Measurements from ENCODE around the gene ZBTB3. TPM values are rescaled to one million over a fixed set of nuclear protein-coding genes. Genes with fewer than 3 reads are reported as not detected.

The ZBTB3 gene
- total and polyA plus RNA-seq, 2 of the 13 experiments (the other 11 are each of a cell fraction or from before 2014, with no cell fraction given): 3.4 to 5.2 TPM

DNA sequence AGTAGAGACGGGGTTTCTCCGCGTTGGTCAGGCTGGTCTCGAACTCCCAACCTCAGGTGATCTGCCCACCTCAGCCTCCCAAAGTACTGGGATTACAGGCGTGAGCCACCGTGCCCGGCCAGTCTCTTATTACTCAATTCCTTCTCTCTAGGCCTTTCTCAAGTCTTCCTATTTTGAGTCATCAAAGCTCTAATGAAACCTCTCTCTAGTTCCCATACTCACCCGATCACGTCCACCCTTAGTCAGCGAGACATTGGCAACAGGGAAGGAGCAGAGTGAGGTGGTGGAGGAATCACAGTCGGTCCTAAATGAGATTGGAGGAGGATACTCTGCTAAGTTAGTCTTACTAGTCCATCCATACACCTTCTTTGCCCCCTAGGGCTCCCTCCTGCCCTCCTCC lies 51.7 kb downstream of the ZBTB3 start:
- H2AFZ ChIP-seq (ENCODE audit: low read length): no peak overlapping the region
- ATAC-seq (no peak), FAIRE-seq (no peak), DNase-seq (ENCODE audit: low spot score) (no peak)
- H3K4me3 ChIP-seq (replicated peaks in 1 of 3; ENCODE audit: insufficient read depth in 1 of 3, low read depth in 2 of 3, low read length in 3 of 3): no peak overlapping the region
- in situ Hi-C loops (cut with HindIII; ENCODE audit: extremely low pct_ligation_motif_present, low pct_unique_long_range_greater_than_20kb): loop anchor here (10.0 kb wide), 1 partner anchor 307 kb away; no protein-coding TSS in a partner anchor
- H3K9me3 ChIP-seq (ENCODE audit: low read length): no peaks in the 10 kb centered on the region
- H3K4me1 ChIP-seq (ENCODE audit: insufficient read depth, low read length): peaks cover 18% of the 10 kb centered on the region
- no peak overlapping the region for H3K4me2 ChIP-seq (ENCODE audit: low read depth, low read length)
- no peaks in the 10 kb centered on the region for H3K27me3 ChIP-seq (ENCODE audit: control insufficient read depth in 1 of 2, insufficient read depth in 2 of 2, low read length in 2 of 2)
- peaks cover 6% of the 10 kb centered on the region; the same call in 1 of the 2 replicates for H4K20me1 ChIP-seq (ENCODE audit: insufficient read depth, low read length)
- ChIA-PET POLR2A (interaction anchor here (2.1 kb wide), 1 partner anchor 37 kb away, joined by 5 read pairs; the partner anchor contains the start of genes C11orf98 and CSKMT), CTCF (ENCODE audit: low intra/inter-chr PET ratio, low total read pairs) (no interaction called here)
- peaks cover 2 to 7% of the 10 kb centered on the region in 2 experiments; a peak in 4 of 5 replicates for H3K36me3 ChIP-seq (replicated peaks in 1 of 2; ENCODE audit: control insufficient read depth in 1 of 2, insufficient read depth in 2 of 2, low read length in 2 of 2)
- intact Hi-C loops (cut with micrococcal nuclease; ENCODE audit: unreplicated experiment): no loop called here
- BruUV-seq (replicated peaks): no TSS peak
- H3K9ac ChIP-seq (ENCODE audit: insufficient read depth, low read depth, low read length): no peak overlapping the region
- no peak overlapping the region for H3K27ac ChIP-seq (ENCODE audit: extremely low read length, insufficient read depth, low read length)
- H3K79me2 ChIP-seq (ENCODE audit: insufficient read depth, low read length): no peaks in the 10 kb centered on the region
- TF ChIP-seq SETDB1 (CRISPR knock-in tag; IDR thresholded peaks at IDR 0.05; ENCODE audit: borderline replicate concordance) (no peak), ZNF629 (CRISPR knock-in tag; conservative IDR thresholded peaks at IDR 0.05) (no peak), ZNF550 (CRISPR knock-in tag; IDR thresholded peaks at IDR 0.05; ENCODE audit: borderline replicate concordance) (no peak), ASH2L (IDR thresholded peaks at IDR 0.05; ENCODE audit: insufficient read length, low read depth, low read length) (no peak), ZNF546 (CRISPR knock-in tag; conservative IDR thresholded peaks at IDR 0.05) (no peak), ZNF256 (CRISPR knock-in tag; conservative IDR thresholded peaks at IDR 0.05) (no peak), ZNF672 (CRISPR knock-in tag; IDR thresholded peaks at IDR 0.05) (no peak), RNF2 (conservative IDR thresholded peaks at IDR 0.05; ENCODE audit: low read depth) (no peak), ELF3 (CRISPR knock-in tag; IDR thresholded peaks at IDR 0.05) (no peak), THYN1 (CRISPR knock-in tag; IDR thresholded peaks at IDR 0.05; ENCODE audit: borderline replicate concordance, low read depth) (no peak), ZNF33B (CRISPR knock-in tag; IDR thresholded peaks at IDR 0.05) (no peak), HNRNPL (IDR thresholded peaks at IDR 0.05; ENCODE audit: low read depth, low read length) (no peak), HMGA1 (CRISPR knock-in tag; conservative IDR thresholded peaks at IDR 0.05) (no peak)
- TF ChIP-seq, protein P1, sequence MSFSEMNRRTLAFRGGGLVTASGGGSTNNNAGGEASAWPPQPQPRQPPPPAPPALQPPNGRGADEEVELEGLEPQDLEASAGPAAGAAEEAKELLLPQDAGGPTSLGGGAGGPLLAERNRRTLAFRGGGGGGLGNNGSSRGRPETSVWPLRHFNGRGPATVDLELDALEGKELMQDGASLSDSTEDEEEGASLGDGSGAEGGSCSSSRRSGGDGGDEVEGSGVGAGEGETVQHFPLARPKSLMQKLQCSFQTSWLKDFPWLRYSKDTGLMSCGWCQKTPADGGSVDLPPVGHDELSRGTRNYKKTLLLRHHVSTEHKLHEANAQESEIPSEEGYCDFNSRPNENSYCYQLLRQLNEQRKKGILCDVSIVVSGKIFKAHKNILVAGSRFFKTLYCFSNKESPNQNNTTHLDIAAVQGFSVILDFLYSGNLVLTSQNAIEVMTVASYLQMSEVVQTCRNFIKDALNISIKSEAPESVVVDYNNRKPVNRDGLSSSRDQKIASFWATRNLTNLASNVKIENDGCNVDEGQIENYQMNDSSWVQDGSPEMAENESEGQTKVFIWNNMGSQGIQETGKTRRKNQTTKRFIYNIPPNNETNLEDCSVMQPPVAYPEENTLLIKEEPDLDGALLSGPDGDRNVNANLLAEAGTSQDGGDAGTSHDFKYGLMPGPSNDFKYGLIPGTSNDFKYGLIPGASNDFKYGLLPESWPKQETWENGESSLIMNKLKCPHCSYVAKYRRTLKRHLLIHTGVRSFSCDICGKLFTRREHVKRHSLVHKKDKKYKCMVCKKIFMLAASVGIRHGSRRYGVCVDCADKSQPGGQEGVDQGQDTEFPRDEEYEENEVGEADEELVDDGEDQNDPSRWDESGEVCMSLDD (CRISPR knock-in tag; IDR thresholded peaks at IDR 0.05; ENCODE audit: borderline replicate concordance): no peak
- TF ChIP-seq, protein P2, sequence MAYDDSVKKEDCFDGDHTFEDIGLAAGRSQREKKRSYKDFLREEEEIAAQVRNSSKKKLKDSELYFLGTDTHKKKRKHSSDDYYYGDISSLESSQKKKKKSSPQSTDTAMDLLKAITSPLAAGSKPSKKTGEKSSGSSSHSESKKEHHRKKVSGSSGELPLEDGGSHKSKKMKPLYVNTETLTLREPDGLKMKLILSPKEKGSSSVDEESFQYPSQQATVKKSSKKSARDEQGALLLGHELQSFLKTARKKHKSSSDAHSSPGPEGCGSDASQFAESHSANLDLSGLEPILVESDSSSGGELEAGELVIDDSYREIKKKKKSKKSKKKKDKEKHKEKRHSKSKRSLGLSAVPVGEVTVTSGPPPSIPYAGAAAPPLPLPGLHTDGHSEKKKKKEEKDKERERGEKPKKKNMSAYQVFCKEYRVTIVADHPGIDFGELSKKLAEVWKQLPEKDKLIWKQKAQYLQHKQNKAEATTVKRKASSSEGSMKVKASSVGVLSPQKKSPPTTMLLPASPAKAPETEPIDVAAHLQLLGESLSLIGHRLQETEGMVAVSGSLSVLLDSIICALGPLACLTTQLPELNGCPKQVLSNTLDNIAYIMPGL (CRISPR knock-in tag; IDR thresholded peaks at IDR 0.05; ENCODE audit: borderline replicate concordance in 1 of 2, low read depth in 1 of 2): no peak
- WGBS (ENCODE audit: low lambda C conversion rate): 94% methylated on average over 11 of the region's 11 CpGs
